Activated CD8-positive, alpha-beta memory T cell treated with anti-CD3 and anti-CD28 coated beads, Interleukin-2, amount 50 U/mL, for 24 hours (primary cell): ENCODE measurements around the gene AASDHPPT.

Experiments used
- DNase-seq: peaks from one replicate; pipeline ENCODE4 v3.0.0-alpha.2; 2020; ENCODE audit errors: extremely low read depth

AASDHPPT gene

DNA sequence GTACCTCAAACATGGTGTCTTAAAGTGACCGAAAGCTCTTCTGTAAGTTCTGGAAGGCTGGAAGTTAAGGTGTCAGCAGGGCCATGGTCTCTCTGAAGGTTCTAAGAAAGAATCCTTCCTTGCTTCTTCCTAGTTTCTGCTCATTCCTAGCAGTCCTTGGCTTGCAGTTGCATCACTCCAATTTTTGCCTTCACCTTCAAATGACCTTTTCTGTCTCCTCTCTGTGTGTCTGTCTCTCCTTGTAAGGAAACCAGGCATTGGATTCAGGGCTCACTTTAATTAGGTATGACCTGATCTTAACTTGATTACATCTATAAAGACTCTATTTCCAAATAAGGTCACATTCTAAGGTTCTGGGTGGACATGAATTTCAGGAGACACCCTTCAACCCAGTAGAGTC lies 8.7 kb downstream of the AASDHPPT start:
- no peak for DNase-seq

DNA sequence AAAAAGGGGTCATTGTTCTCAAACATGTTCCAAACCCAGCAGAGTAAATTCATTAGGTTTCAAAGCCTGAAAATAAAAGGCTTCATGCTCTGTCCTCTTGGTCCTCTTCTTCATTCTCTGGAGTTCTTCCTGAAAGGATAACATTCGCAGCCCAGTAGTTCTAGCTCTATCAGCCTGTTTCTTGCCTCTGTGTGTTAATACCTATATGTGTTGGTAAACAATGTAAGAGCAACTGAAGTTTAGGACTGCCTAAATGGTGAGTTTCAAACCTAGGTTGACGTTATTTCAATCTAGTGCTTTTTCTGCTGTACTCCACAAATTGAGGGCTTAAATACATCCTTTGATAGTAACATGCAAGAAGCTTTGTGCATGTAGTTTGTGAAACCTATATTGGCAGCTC lies 9.4 kb downstream of the AASDHPPT start:
- no peak for DNase-seq

DNA sequence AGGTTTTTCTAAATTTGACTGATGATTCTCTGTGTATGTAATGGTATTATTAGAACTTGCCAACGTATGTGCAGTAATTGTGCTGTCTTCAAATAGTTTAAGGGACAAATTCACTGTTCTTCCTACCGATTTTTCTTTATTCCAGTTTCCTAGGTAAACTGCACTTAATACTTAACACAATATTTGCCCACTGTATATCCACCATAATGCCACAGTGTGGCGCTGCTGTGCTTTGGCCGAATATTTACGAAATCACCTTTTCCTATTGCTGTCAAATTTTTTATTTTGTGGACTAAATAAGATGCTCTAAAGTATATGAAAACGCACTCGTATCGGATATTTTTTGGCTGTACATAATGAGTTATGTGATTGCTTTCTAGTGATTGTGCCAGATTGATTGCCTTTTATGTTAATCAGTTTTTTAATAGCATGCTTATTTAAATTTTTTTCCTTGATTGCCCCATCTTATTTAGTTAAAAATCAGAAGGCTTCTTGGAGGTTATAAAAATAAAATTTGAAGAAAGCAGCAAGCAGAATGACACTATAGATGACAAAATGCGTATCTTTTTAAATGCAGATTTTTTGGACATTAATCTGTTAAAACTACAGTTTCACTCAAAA lies 10.5 kb downstream of the AASDHPPT start:
- no peak for DNase-seq

DNA sequence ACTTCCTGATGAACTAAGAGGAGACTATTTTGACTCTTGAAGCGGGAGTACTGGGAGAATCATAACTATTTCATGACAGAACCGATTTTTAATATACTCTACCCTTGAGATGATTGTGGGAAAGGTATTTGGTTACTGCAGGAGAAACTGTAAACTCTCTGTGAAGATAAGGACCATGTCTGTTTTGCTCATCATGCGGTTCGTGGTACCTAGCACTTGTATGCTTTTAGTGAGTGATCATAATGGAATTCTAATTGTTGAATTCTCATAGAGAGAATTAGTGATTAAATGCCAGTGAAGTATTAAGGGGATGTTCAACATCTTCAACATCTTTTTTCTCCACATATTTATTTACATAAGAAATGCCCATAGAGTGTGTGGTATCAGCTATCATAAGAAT lies 11.4 kb downstream of the AASDHPPT start:
- DNase-seq, result no peak

DNA sequence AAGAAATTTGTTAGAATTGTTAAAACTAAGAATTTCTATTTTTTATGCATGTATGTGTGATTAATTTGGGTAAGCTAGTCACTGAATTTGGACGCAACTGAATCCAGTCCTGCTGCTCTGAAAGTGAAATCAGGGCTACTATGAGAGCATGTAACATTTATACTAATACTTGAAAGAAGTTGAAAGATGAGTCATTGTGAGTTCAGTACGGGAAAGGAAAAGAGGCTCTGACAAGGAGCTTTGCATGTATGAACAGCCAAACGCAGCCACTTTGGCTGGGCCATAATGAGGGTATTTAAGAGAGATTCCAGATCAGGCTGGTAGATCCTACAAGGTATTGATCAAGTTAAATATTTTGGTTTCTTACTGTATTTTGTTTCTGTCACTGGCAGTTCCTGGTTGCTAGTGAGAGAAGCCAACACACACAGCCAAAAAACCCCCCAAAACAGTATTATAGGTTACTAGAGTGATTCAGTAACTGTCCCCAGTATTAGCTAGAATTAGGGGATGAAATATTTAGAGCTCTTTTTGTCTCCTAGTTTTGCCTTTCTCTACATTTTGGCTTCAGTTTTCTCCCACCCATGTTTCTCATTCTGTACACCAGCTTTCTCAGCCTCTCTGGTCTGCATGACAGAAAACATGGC lies 14.1 kb downstream of the AASDHPPT start:
- DNase-seq, result no peak

DNA sequence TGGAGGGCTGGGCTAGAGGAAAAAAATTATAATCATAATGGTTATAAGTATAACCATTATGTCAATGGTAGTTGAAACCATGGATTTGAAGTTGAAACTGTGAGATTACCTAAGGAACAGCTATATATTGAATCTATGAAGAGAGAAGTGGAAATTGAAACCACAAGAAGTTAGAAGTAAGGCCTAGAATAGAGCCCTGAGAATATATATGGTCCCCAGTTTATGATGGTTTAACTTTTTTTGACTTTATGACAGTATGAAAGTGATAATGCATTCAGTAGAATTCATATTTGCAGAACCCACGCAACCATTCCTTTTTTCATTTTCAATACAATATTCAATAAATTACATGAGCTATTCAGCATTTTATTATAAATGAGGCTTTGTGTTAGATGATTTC lies 15.0 kb downstream of the AASDHPPT start:
- DNase-seq, result no peak

DNA sequence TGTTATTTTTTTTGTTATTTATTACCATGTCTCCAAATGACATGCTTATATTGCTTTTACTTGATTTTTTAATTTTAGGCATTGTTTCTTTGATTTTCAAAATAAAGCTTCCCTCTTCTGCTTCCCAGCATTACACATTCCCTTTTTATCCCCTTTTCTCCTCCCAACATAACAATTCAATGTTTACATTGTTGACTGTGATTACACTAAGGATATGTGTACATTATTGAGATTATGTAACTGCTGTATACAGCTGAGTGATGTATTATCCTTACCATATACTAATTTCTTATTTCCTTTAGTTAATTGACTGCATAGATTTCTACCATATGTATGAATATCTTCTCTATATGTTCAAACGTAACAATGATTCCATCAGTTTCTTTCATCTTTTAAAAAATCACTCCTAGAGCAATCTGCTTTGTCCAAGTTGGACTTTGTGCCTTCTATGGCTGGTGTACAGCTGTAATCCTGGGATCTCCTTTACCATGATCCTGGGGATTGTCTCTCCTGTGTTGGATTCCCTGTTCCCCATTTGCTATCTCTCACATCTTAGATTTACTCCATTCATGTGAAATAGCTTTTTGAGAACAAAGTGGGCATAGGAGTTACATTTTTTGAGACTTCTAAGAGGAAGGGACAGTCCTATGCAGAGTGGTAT lies 21.6 kb downstream of the AASDHPPT start:
- DNase-seq, result no peak

DNA sequence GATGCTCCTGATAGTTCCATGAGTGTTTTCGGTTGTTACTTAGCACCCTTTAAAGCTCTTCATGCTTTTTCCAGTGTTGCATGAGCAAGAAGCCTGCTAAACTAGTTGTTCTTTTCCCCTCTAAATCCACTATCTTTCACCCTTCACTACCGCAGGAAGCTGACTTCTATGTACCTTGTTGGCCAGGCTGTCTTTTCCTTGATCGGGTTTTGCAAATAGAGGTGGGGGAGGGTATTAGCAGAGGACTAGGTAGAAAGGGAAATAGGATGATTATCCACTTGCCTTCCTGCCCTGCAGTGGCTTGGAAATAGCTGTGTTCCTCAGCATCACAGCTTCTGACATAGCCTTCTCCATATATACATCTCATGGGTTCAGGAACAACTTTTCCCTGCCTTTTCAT lies 23.9 kb downstream of the AASDHPPT start:
- no peak for DNase-seq

DNA sequence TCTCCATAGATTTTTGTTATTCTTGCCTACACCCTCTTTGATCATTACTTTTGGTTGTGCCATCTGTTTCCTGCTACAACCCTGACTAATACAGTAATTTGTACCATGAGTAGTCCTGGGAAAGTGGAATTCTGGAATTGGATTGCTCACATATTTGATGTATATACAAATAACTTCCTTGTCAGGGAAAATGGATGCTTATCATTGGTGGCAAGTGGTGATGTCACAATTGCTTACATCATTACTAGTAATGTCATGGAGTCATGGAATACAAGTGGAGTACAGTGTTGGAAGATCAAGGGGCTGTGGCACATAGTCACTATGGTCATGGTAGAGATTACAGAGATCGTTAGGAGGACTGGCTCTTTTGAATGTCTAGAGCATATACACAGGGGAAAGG lies 24.4 kb downstream of the AASDHPPT start:
- no peak for DNase-seq

DNA sequence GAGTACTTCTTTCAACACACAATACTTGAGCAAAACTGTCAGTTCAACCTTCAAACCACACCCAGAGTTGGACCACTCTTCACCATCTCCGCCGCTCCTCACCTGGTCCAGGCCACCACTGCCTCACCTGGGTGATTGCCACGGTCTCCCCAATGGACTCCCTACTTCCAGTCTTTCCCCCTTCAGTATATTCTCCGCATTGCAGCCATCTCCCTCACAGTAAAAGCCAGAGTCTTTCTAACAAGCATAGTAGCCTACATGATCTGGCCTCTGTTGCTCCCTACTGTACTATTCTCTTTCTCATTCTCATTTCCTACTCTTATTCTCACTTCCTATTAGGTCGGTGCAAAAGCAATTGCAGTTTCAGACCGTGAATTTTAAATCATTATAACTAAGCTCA lies 28.5 kb downstream of the AASDHPPT start:
- no peak for DNase-seq

DNA sequence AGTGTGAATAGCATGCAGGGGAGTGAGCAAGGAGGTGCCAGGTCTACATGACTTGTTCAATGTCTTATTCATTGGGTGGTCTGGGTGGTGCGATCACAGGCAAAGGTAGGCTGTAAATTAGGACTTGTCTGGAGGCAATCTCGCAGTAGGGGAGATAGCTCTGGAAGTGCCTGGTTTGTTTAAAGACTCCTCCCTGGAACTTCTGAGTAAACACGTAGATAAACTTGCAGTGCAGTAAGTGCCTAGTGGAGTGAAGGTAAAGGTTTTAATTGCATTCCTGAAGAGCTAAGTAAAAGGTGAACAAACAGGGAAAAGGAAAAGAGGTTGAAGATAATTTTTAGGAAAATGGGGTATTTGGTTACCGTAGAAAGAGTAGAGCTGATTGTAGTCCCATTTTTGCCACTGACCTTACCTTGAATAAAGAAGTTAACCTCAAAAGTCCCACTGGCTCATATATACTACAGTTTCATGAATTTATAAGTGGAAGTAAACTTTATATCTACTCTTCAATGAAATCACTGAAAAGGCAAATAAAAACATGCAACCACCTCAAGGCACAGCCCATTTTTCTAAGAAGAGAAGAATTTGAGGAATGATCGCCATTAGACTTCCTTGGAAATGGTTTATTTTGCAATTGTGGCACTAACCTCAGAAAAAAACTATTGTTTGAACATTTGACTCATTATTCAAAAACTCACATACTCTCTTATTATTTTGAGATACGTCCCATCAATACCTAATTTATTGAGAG lies 44.3 kb downstream of the AASDHPPT start:
- no peak for DNase-seq

DNA sequence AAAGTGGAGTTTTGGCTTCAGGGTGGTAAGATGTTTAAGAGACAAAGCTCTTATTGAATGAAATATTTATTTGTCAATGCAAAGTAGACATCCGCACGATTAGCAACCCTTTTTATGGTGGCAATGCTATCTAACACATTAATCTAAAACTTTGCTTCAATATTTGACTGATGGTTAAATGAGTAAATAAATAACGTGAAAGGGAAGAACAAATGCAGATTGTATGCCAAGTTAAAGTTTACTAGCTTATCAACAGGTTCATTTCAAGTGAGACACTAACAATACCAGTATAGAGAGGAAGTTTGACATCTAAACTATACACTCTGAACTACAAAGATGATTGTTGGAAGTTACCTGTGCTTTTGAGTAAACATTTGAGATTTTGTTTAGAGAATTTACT lies 50.1 kb downstream of the AASDHPPT start:
- no peak for DNase-seq

DNA sequence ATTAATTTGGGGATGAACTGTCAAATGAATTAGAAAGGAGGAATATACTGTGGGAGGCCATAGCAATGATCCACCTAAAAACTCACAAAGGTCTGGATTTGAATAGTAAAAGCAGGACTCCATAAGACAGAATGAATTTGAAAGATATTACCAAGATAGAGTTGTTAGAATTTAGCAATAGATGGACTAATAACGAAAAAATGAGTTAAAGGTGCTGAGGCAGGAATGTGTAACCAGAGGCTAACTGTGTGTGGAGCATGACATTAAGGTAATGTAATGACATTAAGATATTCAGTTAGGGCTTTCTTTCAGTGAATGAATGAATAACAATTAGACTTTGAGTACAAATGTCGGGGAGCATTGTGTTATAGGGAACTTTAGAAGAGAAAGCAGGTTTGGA lies 51.3 kb downstream of the AASDHPPT start:
- DNase-seq, result no peak

DNA sequence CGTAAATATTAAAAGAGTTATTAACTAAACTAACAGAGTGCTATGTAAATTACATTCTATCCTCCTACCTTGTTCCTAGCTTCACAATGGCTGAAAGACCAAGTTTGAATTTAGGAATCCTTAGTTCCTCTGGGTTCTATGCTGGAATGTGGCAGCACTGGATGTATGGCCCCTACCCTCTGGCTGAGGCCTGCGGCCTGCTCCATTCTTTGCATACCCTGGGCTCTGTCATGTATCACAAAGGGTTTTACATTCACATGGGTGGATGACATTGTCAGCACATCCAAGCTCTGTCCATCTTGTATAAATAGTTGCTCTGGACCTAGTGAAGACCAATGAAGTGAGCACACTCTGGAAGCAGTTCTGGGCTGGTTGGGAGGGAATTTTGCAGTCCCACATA lies 54.5 kb downstream of the AASDHPPT start:
- no peak for DNase-seq

DNA sequence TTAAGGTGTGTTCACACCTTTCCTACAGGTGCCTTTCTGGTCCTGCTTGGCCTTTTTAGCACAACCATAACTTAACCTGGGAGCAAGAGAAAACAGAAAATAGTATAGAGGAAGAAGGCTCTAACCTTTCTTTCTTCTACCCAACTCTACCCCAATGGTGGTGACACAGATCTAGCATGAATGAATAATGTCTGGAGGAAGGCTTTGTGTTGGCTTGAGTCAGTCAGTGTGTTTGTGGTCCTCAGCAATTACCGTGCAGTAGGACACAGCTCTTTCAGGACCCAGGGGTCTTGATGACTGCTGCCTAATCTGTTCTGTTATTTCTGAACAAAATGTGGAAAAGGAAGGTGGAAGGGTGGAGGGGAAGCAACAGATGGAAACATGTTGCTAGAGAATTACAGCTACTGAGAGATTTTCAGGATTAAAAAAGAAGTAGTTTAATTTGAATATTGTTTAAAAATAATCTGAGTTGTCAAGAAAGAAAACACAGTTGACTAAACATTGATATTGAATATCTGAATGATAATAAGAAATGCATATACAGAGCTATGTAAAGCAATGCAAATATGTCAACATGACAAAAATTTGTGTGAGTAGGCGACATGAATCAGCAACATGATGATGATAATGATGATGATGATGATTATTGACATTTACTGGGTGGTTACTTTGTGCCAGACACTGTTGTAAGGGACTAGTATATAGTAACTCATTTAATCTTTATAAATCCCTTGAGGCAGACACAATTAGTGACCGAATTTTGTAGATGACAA lies 55.3 kb downstream of the AASDHPPT start:
- no peak for DNase-seq

DNA sequence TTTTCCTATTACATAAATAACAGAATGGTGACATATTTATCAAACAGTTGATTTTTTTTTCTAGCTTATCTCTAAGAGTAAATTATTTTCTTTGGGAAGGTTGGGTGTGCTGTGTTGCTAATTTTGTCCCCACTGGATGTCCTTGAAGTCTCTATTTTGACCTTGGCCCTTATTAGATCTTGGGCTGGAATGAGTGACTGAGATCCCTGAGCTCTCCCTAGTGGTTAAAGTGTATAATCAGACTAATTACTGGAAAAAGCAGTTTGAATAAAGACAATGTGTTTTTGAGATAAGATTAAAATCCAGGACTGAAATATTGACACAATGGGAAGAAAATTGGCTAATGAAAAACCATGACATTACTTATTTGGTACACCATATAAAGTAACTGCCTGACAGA lies 56.1 kb downstream of the AASDHPPT start:
- DNase-seq, result no peak

DNA sequence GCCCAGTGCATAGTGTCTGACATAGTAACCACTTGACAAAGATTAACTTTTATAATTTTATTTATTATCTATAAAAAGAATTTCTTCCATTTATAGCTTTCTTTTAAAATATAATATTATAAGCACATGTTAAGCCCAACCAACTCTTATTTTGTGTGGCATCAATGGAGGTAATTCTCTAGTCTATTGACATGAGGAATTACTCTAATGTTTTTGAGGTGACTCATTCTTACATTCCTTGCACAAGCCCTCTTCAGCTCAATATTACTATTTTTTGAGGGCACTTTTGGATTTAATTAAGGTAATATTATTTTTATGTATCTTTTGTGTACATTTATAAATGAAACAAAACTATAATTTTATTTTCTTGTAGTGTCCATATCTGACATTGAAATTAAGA lies 59.6 kb downstream of the AASDHPPT start:
- DNase-seq, result no peak

DNA sequence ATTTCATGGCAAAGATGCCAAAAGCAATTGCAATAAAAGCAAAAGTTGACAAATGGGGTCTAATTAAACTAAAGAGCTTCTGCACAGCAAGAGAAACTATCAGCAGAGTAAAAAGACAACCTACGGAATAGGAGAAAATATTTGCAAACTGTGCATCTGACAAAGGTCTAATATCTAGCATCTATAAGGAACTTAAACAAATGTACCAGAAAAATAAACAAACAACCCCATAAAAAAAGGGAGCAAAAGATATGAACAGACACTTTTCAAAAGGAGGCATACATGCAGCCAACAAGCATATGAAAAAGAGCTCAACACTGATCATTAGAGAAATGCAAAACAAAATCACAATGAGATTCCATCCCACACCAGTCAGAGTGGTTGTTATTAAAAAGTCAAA lies 60.3 kb downstream of the AASDHPPT start:
- DNase-seq, result no peak
